ENCODE results near the gene PRMT1. TPM values are rescaled to one million over a fixed set of nuclear protein-coding genes. Genes with fewer than 3 reads are reported as not detected.

The PRMT1 gene
- polyA plus RNA-seq, 1 donor from 2014 or later = 610 TPM

DNA sequence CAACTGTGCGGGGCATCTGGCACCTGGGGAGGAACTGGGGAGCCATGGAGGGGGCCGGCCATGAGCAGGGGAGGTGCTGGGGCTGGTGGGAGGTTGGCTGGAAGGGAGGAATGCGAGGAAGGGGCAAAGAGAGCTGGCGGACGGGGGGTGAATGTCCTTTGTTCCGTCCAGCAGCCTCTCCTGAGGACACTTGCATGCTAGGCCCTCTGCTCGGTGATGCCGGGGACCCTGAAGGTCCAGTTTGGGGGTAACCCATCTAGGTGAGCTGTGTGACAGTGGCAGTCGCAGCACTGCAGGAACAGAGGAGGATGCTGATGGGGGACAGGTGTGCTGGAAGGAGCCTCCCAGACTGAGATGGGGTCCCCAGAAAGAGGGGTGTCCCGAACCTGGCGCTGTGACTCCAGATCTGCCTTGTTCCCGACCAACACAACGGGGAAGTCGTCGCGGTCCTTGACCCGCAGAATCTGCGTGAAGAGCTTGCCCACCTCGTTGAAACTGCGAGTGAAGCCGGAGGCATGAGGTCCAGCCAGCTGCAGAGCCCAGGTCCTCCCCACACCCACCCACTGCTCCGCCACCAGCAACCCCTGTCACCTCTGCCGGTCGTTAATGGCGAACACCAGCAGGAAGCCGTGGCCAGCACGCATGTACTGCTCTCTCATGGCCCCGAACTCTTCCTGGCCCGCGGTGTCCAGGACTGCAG lies 40.7 kb upstream of the PRMT1 start:
- no peaks in the 10 kb centered on the region for H4K20me1 ChIP-seq (ENCODE audit: insufficient read depth)
- H3F3A ChIP-seq (ENCODE audit: insufficient read depth, low read length, poor library complexity, severe bottlenecking) = peaks cover 5% of the 10 kb centered on the region
- no peak overlapping the region for H3K4me2 ChIP-seq (ENCODE audit: low read length)
- H3K9me2 ChIP-seq (ENCODE audit: insufficient read depth, low read length) = no peaks in the 10 kb centered on the region
- no peaks in the 10 kb centered on the region for H3K79me2 ChIP-seq (replicated peaks; ENCODE audit: insufficient read depth, low read length)
- no peak overlapping the region for H3K4me3 ChIP-seq (ENCODE audit: low read length)
- H3K36me3 ChIP-seq (ENCODE audit: insufficient read depth, low read length) = no peaks in the 10 kb centered on the region
- no peak overlapping the region for H3K9ac ChIP-seq (ENCODE audit: low read length)
- H2AFZ ChIP-seq (ENCODE audit: low read depth, low read length) = no peak overlapping the region
- H3K27ac ChIP-seq (ENCODE audit: low read length) = no peak overlapping the region
- TF ChIP-seq MXI1 (conservative IDR thresholded peaks at IDR 0.05; ENCODE audit: poor library complexity, severe bottlenecking) = no peak
- peak; percentile 23 for TF ChIP-seq POLR2AphosphoS5 (IDR thresholded peaks at IDR 0.05)
- TF ChIP-seq REST (IDR thresholded peaks at IDR 0.05; ENCODE audit: borderline replicate concordance) = no peak
- TF ChIP-seq RAD21 (conservative IDR thresholded peaks at IDR 0.05) = no peak
- no peaks in the 10 kb centered on the region for H3K27me3 ChIP-seq (ENCODE audit: insufficient read depth, low read depth, low read length)
- no peaks in the 10 kb centered on the region for H3K9me3 ChIP-seq (ENCODE audit: low read length)

DNA sequence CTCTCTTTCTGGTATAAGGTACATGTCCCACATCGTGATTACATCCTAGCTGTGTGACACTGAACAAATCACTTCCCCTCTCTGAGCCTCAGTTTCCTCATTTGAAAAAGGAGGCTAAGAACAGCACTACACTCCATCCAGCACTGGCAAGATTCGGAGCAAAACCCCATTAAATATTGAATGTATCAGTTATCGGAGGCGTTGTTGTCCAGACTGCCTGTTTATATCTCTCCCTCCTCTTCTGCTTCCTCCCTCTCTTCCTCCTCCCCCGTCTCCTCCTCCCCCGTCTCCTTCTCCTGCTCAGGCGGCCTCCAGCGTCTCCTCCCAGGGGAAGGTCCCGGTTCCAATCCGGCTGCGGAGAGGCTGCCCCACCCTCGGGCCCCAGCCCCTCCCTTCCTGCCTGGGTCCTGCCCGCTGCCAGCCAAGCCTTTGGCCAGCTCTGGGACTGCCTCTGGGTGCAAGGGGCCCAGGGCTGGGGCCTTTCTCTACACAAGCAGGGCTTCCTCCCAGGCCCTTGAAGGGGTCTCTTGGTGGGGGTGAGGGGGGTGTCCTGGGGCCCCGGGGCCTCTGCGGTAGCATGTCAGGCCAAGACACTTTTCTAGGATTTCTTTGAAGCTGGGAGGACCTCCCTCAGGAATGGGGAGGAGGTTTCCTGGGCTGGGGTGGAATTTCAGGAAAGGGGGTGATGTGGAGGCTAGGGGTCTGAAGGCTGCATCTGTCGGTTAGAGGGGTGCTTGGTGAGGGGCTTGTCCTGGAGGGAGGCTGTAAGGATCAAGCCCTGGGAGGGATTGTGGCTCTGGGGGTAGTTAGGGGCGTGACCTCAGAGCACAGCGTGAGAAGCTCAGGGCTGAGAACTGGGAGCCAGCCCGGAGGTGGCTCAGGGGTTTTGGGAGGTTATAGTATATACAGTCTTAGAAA lies 39.0 kb upstream of the PRMT1 start:
- peaks cover 5% of the 10 kb centered on the region for H3F3A ChIP-seq (ENCODE audit: insufficient read depth, low read length, poor library complexity, severe bottlenecking)
- H3K9ac ChIP-seq (ENCODE audit: low read length) = no peak overlapping the region
- H2AFZ ChIP-seq (ENCODE audit: low read depth, low read length) = no peak overlapping the region
- H3K4me3 ChIP-seq (ENCODE audit: low read length) = no peak overlapping the region
- H3K27ac ChIP-seq (ENCODE audit: low read length) = no peak overlapping the region
- no peaks in the 10 kb centered on the region for H3K36me3 ChIP-seq (ENCODE audit: insufficient read depth, low read length)
- no peaks in the 10 kb centered on the region for H4K20me1 ChIP-seq (ENCODE audit: insufficient read depth)
- H3K9me3 ChIP-seq (ENCODE audit: low read length) = no peaks in the 10 kb centered on the region
- peak; percentile 6 for TF ChIP-seq POLR2AphosphoS5 (IDR thresholded peaks at IDR 0.05)
- no peak for TF ChIP-seq RAD21 (conservative IDR thresholded peaks at IDR 0.05)
- H3K9me2 ChIP-seq (ENCODE audit: insufficient read depth, low read length) = no peaks in the 10 kb centered on the region
- H3K27me3 ChIP-seq (ENCODE audit: insufficient read depth, low read depth, low read length) = no peaks in the 10 kb centered on the region
- H3K4me2 ChIP-seq (ENCODE audit: low read length) = no peak overlapping the region
- peaks cover 9% of the 10 kb centered on the region for H3K79me2 ChIP-seq (replicated peaks; ENCODE audit: insufficient read depth, low read length)

DNA sequence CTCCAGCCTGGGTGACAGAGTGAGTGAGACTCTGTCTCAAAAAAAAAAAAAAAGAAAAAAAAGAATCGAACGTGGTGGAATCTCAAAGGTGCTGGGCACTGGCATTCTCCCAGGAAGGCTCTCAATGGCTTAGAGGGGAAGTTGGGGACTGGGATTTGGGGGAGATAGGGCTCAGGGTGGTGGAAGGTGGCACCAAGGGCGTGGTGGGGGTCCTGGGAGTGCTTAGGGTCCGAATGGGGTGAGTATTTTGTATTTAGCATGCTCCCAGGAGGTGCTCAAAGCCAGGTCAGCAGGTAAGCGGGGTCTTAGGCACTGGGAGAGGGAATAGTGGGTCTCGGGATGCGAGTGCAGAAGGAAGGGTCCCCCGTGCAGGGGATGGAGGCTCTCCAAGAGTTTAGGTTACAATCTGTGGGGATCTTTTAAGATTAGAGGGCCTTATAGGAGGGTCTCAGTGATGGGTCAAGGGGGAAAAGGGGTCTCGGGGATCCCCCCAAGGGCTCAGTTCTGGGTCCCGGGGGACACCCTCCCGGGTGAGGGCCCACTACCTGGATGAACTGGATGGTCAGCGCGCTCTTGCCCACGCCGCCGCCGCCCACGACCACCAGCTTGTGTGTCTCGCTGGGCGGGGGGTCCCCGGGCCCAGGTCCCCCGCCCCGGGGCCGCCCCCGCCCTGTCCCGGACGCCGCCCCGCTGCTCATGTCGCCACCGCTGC lies 37.5 kb upstream of the PRMT1 start:
- peak overlapping the region; percentile 76 for H3K4me3 ChIP-seq (ENCODE audit: low read length)
- no peaks in the 10 kb centered on the region for H3K9me3 ChIP-seq (ENCODE audit: low read length)
- H2AFZ ChIP-seq (ENCODE audit: low read depth, low read length) = no peak overlapping the region
- H3K9ac ChIP-seq (ENCODE audit: low read length) = peak overlapping the region; percentile 48
- TF ChIP-seq EZH2 (IDR thresholded peaks at IDR 0.05; ENCODE audit: borderline replicate concordance, insufficient read depth, low read length, poor library complexity, severe bottlenecking) (no peak), TAF1 (IDR thresholded peaks at IDR 0.05; ENCODE audit: low read depth) (no peak), POLR2AphosphoS5 (IDR thresholded peaks at IDR 0.05) (no peak), MXI1 (conservative IDR thresholded peaks at IDR 0.05; ENCODE audit: poor library complexity, severe bottlenecking) (no peak), EP300 (conservative IDR thresholded peaks at IDR 0.05; ENCODE audit: poor library complexity, severe bottlenecking) (no peak), REST (IDR thresholded peaks at IDR 0.05; ENCODE audit: borderline replicate concordance) (no peak), RAD21 (conservative IDR thresholded peaks at IDR 0.05) (no peak), SMC3 (conservative IDR thresholded peaks at IDR 0.05; ENCODE audit: poor library complexity) (no peak)
- TF ChIP-seq, protein P1, sequence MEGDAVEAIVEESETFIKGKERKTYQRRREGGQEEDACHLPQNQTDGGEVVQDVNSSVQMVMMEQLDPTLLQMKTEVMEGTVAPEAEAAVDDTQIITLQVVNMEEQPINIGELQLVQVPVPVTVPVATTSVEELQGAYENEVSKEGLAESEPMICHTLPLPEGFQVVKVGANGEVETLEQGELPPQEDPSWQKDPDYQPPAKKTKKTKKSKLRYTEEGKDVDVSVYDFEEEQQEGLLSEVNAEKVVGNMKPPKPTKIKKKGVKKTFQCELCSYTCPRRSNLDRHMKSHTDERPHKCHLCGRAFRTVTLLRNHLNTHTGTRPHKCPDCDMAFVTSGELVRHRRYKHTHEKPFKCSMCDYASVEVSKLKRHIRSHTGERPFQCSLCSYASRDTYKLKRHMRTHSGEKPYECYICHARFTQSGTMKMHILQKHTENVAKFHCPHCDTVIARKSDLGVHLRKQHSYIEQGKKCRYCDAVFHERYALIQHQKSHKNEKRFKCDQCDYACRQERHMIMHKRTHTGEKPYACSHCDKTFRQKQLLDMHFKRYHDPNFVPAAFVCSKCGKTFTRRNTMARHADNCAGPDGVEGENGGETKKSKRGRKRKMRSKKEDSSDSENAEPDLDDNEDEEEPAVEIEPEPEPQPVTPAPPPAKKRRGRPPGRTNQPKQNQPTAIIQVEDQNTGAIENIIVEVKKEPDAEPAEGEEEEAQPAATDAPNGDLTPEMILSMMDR (IDR thresholded peaks at IDR 0.05; ENCODE audit: poor library complexity, severe bottlenecking) = no peak
- no peak overlapping the region for H3K4me2 ChIP-seq (ENCODE audit: low read length)
- H3K9me2 ChIP-seq (ENCODE audit: insufficient read depth, low read length) = no peaks in the 10 kb centered on the region
- H4K20me1 ChIP-seq (ENCODE audit: insufficient read depth) = no peaks in the 10 kb centered on the region
- no peak overlapping the region for H3K27ac ChIP-seq (ENCODE audit: low read length)
- H3F3A ChIP-seq (ENCODE audit: insufficient read depth, low read length, poor library complexity, severe bottlenecking) = peaks cover 5% of the 10 kb centered on the region
- no peaks in the 10 kb centered on the region for H3K36me3 ChIP-seq (ENCODE audit: insufficient read depth, low read length)
- peaks cover 23% of the 10 kb centered on the region for H3K79me2 ChIP-seq (replicated peaks; ENCODE audit: insufficient read depth, low read length)
- H3K27me3 ChIP-seq (ENCODE audit: insufficient read depth, low read depth, low read length) = no peaks in the 10 kb centered on the region
